Measurements from ENCODE around the gene HOXB7. TPM values are rescaled to one million over a fixed set of nuclear protein-coding genes. Genes with fewer than 3 reads are reported as not detected.

Gene HOXB7
- total RNA-seq, 1 experiment from 2014 or later = not detected

- no peak overlapping the region for H3T11ph ChIP-seq (ENCODE audit: low read length)
- H3K27ac ChIP-seq (ENCODE audit: insufficient read length, low read depth, low read length) = no peak overlapping the region
- no CpG with 5 or more reads among the region's 16 CpGs for WGBS (ENCODE audit: extremely low coverage, insufficient read length, low lambda C conversion rate)
- peaks cover 8 to 33% of the 10 kb centered on the region in 2 experiments for H3K4me1 Mint-ChIP-seq
- no peaks in the 10 kb centered on the region for H3K79me2 ChIP-seq (ENCODE audit: insufficient read depth, low read length)
- peaks cover 99% of the 10 kb centered on the region for H3K27me3 ChIP-seq (ENCODE audit: insufficient read depth, low read length)
- H3K9me3 ChIP-seq (ENCODE audit: control insufficient read depth, low read depth, low read length) = no peaks in the 10 kb centered on the region
- H3K4me1 ChIP-seq (ENCODE audit: insufficient read depth, low read length) = no peaks in the 10 kb centered on the region
- H3K27me3 Mint-ChIP-seq (ENCODE audit: low read depth) = peaks cover 100% of the 10 kb centered on the region
- no peaks in the 10 kb centered on the region for H3K23me2 ChIP-seq (ENCODE audit: insufficient read length, low read depth, low read length, poor library complexity, severe bottlenecking)
- no peak overlapping the region for H2AFZ ChIP-seq (ENCODE audit: low read length)
- peak overlapping the region; percentile 13 for H3K4me2 ChIP-seq (ENCODE audit: insufficient read depth, insufficient read length, low read length)
- no peak overlapping the region for H4K5ac ChIP-seq (ENCODE audit: insufficient read length, low read depth, low read length)
- H2BK20ac ChIP-seq (ENCODE audit: low read depth, low read length, poor library complexity, severe bottlenecking) = no peak overlapping the region
- no peak overlapping the region for H2BK120ac ChIP-seq (ENCODE audit: low read depth, low read length, poor library complexity, severe bottlenecking)
- TF ChIP-seq, protein P1, sequence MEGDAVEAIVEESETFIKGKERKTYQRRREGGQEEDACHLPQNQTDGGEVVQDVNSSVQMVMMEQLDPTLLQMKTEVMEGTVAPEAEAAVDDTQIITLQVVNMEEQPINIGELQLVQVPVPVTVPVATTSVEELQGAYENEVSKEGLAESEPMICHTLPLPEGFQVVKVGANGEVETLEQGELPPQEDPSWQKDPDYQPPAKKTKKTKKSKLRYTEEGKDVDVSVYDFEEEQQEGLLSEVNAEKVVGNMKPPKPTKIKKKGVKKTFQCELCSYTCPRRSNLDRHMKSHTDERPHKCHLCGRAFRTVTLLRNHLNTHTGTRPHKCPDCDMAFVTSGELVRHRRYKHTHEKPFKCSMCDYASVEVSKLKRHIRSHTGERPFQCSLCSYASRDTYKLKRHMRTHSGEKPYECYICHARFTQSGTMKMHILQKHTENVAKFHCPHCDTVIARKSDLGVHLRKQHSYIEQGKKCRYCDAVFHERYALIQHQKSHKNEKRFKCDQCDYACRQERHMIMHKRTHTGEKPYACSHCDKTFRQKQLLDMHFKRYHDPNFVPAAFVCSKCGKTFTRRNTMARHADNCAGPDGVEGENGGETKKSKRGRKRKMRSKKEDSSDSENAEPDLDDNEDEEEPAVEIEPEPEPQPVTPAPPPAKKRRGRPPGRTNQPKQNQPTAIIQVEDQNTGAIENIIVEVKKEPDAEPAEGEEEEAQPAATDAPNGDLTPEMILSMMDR (conservative IDR thresholded peaks at IDR 0.05) = no peak
- H3K9ac ChIP-seq (ENCODE audit: extremely low read depth, insufficient read length, low read length) = no peak overlapping the region
- H3K4ac ChIP-seq (ENCODE audit: low read depth, low read length) = no peak overlapping the region
- no peaks in the 10 kb centered on the region for H3K79me1 ChIP-seq (ENCODE audit: insufficient read depth, low read depth, low read length, poor library complexity, severe bottlenecking)
- no peak overlapping the region for H2BK5ac ChIP-seq (ENCODE audit: insufficient read length, low read length)
- H3K56ac ChIP-seq (ENCODE audit: insufficient read length, low read depth, low read length) = no peak overlapping the region
- H3K14ac ChIP-seq (ENCODE audit: insufficient read depth, low read length) = no peak overlapping the region
- no peak overlapping the region for H2AK5ac ChIP-seq (ENCODE audit: insufficient read length, low read length)
- peaks cover 0 to 21% of the 10 kb centered on the region in 2 experiments; a peak in 2 of 5 replicates for H3K9me3 Mint-ChIP-seq
- H3K18ac ChIP-seq (ENCODE audit: insufficient read length, low read depth, low read length) = no peak overlapping the region
- DNase-seq = no peak
- H3K23ac ChIP-seq (ENCODE audit: insufficient read length, low read depth, low read length) = no peak overlapping the region
- H4K8ac ChIP-seq (replicated peaks; ENCODE audit: insufficient read length, low read depth, low read length) = no peak overlapping the region
- no peak overlapping the region for H4K91ac ChIP-seq (ENCODE audit: insufficient read length, low read depth, low read length)
- H3K4me3 Mint-ChIP-seq = no peak overlapping the region
- H2BK12ac ChIP-seq (ENCODE audit: insufficient read length, low read depth, low read length) = no peak overlapping the region
- H3K27ac Mint-ChIP-seq = no peak overlapping the region
- no peaks in the 10 kb centered on the region for H3K36me3 Mint-ChIP-seq (ENCODE audit: insufficient read depth in 1 of 3, low read depth in 3 of 3)
- H2BK15ac ChIP-seq (ENCODE audit: low read depth, low read length) = no peak overlapping the region
- H4K20me1 ChIP-seq (ENCODE audit: control insufficient read depth, insufficient read depth, insufficient read length) = no peaks in the 10 kb centered on the region
Measured at GRCh38 chr17:48597528-48597777, 13.4 kb downstream of the HOXB7 start.

Data from H9 (cell line).